Ureter (tissue), 1 donor: ENCODE measurements around the gene ADCY3. TPM values are rescaled to one million over a fixed set of nuclear protein-coding genes. Genes with fewer than 3 reads are reported as not detected.
A peak's percentile ranks its signal among the peaks of the same experiment; 100 is the strongest.

Experiments used
- DNase-seq: peaks from one replicate; pipeline ENCODE4 v3.0.0-alpha.2; 2020; ENCODE audit warnings: low spot score
- total RNA-seq: library from RNA; stranded (reverse); gene quantifications from one replicate; pipeline ENCODE4 v1.2.4, GENCODE V29; 2023
- donor health status: DM: yes; HTN: yes; CAD: no.

Gene ADCY3
- 82.5 TPM for total RNA-seq

- DNase-seq = no peak
Measured at GRCh38 chr2:24920098-24920808, at the start of gene ADCY3. Gene ADCY3, minus strand, starts transcription at chr2:24920237. Its CDS starts 1,250 bp downstream, at chr2:24918987.

GRCh38 chr2:24969784-24970183, 49.7 kb upstream of the ADCY3 start:
- DNase-seq = no peak

GRCh38 chr2:24961903-24962302, 41.9 kb upstream of the ADCY3 start:
- no peak for DNase-seq

GRCh38 chr2:24959761-24960160, 39.7 kb upstream of the ADCY3 start:
- DNase-seq = no peak

GRCh38 chr2:24958411-24958935, 38.4 kb upstream of the ADCY3 start:
- no peak for DNase-seq

- no peak for DNase-seq
Measured at GRCh38 chr2:24957976-24958375, 37.9 kb upstream of the ADCY3 start.

GRCh38 chr2:24957221-24957620, 37.2 kb upstream of the ADCY3 start:
- DNase-seq = no peak

- DNase-seq = no peak
Measured at GRCh38 chr2:24955921-24956320, 35.9 kb upstream of the ADCY3 start.

GRCh38 chr2:24955232-24955631, 35.2 kb upstream of the ADCY3 start:
- DNase-seq = no peak

- no peak for DNase-seq
Measured at GRCh38 chr2:24950102-24950501, 30.1 kb upstream of the ADCY3 start.

- no peak for DNase-seq
Measured at GRCh38 chr2:24948506-24948905, 28.5 kb upstream of the ADCY3 start.

GRCh38 chr2:24947561-24948157, 27.6 kb upstream of the ADCY3 start:
- DNase-seq = no peak

GRCh38 chr2:24945907-24946306, 25.9 kb upstream of the ADCY3 start:
- DNase-seq = no peak

GRCh38 chr2:24943427-24944053, 23.5 kb upstream of the ADCY3 start:
- no peak for DNase-seq

GRCh38 chr2:24939353-24939752, 19.3 kb upstream of the ADCY3 start:
- no peak for DNase-seq

GRCh38 chr2:24937236-24937635, 17.2 kb upstream of the ADCY3 start:
- no peak for DNase-seq

GRCh38 chr2:24935145-24935544, 15.1 kb upstream of the ADCY3 start:
- DNase-seq = no peak

GRCh38 chr2:24932715-24933114, 12.7 kb upstream of the ADCY3 start:
- DNase-seq = no peak

- no peak for DNase-seq
Measured at GRCh38 chr2:24930768-24931167, 10.7 kb upstream of the ADCY3 start.

- DNase-seq = no peak
Measured at GRCh38 chr2:24929230-24929629, 9.2 kb upstream of the ADCY3 start.

- DNase-seq = no peak
Measured at GRCh38 chr2:24928036-24928435, 8.0 kb upstream of the ADCY3 start.

- DNase-seq = peak; percentile 76
Measured at GRCh38 chr2:24926602-24927252, 6.7 kb upstream of the ADCY3 start.
